Kidney (tissue), 14 donors: Measurements from ENCODE around the gene TMX2. TPM values are rescaled to one million over a fixed set of nuclear protein-coding genes. Genes with fewer than 3 reads are reported as not detected.
A peak's percentile ranks its signal among the peaks of the same experiment; 100 is the strongest.

Experiments used
- DNase-seq, 5 donors: peaks; one replicate each; pipeline ENCODE4 v3.0.0-alpha.2; 2013 to 2020
- FAIRE-seq: peaks from 2 replicates; lab custom pipeline; 2012; peaks lifted over from hg19 to GRCh38; lab: Jason Lieb, UNC
- H3K27ac ChIP-seq, 2 donors: one replicate each; pipeline ENCODE4 v1.7.0; 2013; ENCODE audit warnings: low read depth in 2 of 2, low read length in 2 of 2, inconsistent platforms in 1 of 2
- H3K27me3 ChIP-seq: one replicate; pipeline ENCODE4 v1.7.1; 2013; ENCODE audit warnings: low read length, inconsistent platforms; ENCODE audit not compliant: control insufficient read depth, insufficient read depth
- H3K36me3 ChIP-seq, 3 donors: one replicate each; pipeline versions ENCODE4 v1.7.0 to v1.7.1; 2013; ENCODE audit warnings: low read length in 3 of 3, control low read depth in 1 of 3, inconsistent platforms in 1 of 3; ENCODE audit not compliant: insufficient read depth in 3 of 3, control insufficient read depth in 2 of 3
- H3K4me1 ChIP-seq, 3 donors: one replicate each; pipeline versions ENCODE4 v1.7.0 to v1.7.1; 2013; ENCODE audit warnings: low read length in 3 of 3, inconsistent platforms in 1 of 3, low read depth in 1 of 3; ENCODE audit not compliant: control insufficient read depth in 2 of 3, insufficient read depth in 2 of 3
- H3K4me3 ChIP-seq, 3 donors: one replicate each; pipeline versions ENCODE4 v1.7.0 to v1.8.1; 2013; ENCODE audit warnings: low read length in 3 of 3, control low read depth in 1 of 3, inconsistent platforms in 1 of 3
- H3K9ac ChIP-seq, 3 donors: one replicate each; pipeline versions ENCODE4 v1.7.0 to v1.7.1; 2013; ENCODE audit warnings: low read length in 3 of 3, control low read depth in 1 of 3, inconsistent platforms in 1 of 3
- H3K9me3 ChIP-seq, 3 donors: one replicate each; pipeline versions ENCODE4 v1.7.0 to v1.7.1; 2013; ENCODE audit warnings: low read length in 3 of 3, control low read depth in 1 of 3, inconsistent platforms in 1 of 3; ENCODE audit not compliant: control insufficient read depth in 2 of 3, insufficient read depth in 1 of 3
- CTCF ChIP-seq: IDR thresholded peaks from 3 replicates; pipeline ENCODE4 v1.5.1; 2012; ENCODE audit warnings: mild to moderate bottlenecking, moderate library complexity, borderline replicate concordance; ENCODE audit not compliant: insufficient read depth; ENCODE audit errors: extremely low read depth
- intact Hi-C: fragments of 100-400 bp; cut with DNase I; formaldehyde crosslinking; loops from one replicate; pipeline ENCODE4 v1.11.1; 2022
- polyA plus RNA-seq: library from polyadenylated mRNA; stranded (reverse); fragments of 350-450 nt; fragmentation: Illumina TruSeq; extraction: RNeasy Lipid Tissue Mini Kit (QIAGEN cat#74804); gene quantifications from one replicate; pipeline ENCODE4 v1.2.3, GENCODE V29; 2014; ENCODE audit warnings: low read depth, low replicate concordance; ENCODE audit not compliant: insufficient read depth
- total RNA-seq: library from RNA; stranded (reverse); fragmentation: NEBNext Ultra II Directional; extraction: Animal tissue kit (Norgen Biotek cat#: 25700); gene quantifications from one replicate; pipeline ENCODE4 v1.2.1, GENCODE V29; 2021
- donor health status: control.
- donor health status: control.
- donor health status: control.
- donor health status: control.
- donor health status: control.
- donor health status: DM: yes; HTN: yes; CAD: no.
- donor health status: Normal renal cell carcinoma (clear cell type).

TMX2 gene
- total and polyA plus RNA-seq, 2 donors from 2014 or later = 86.1 to 133 TPM

GRCh38 chr11:57741132-57742086, 29.0 kb downstream of the TMX2 start, which contains the start of gene SELENOH:
Gene SELENOH, plus strand, starts transcription at chr11:57741491. Its CDS starts 105 bp downstream, at chr11:57741596.
- intact Hi-C loops = no loop called here
- Histone ChIP-seq H3K9ac (peak within 1 kb of the TSS; percentile 89 to 97 (median 91)), H3K4me3 (peak within 1 kb of the TSS; percentile 79 to 92 (median 90)), H3K36me3 (peaks cover 8 to 33% (median 19%) of the 10 kb centered on the region in 3 donors), H3K27ac (peak within 1 kb of the TSS; percentile 88 to 90), H3K27me3 (no peaks in the 10 kb centered on the region), H3K4me1 (peaks cover 2 to 13% (median 11%) of the 10 kb centered on the region in 3 donors), H3K9me3 (no peaks in the 10 kb centered on the region)
- FAIRE-seq (peak; percentile 27), DNase-seq (peak; percentile 99)
- no peak for TF ChIP-seq CTCF

- H3K9ac ChIP-seq = peak overlapping the region; percentile 89 to 97 (median 91)
- peaks cover 8 to 33% (median 19%) of the 10 kb centered on the region in 3 donors for H3K36me3 ChIP-seq
- peak overlapping the region; percentile 88 to 90 for H3K27ac ChIP-seq
- FAIRE-seq (no peak), DNase-seq (no peak)
- H3K27me3 ChIP-seq = no peaks in the 10 kb centered on the region
- no peak for TF ChIP-seq CTCF
- intact Hi-C loops = no loop called here
- peak overlapping the region; percentile 79 to 92 (median 90) for H3K4me3 ChIP-seq
- no peaks in the 10 kb centered on the region for H3K9me3 ChIP-seq
- peaks cover 2 to 14% (median 13%) of the 10 kb centered on the region in 3 donors for H3K4me1 ChIP-seq
These were observed 29.7 kb downstream of the TMX2 start for GRCh38 chr11:57742087-57742452.

- no peak for DNase-seq
- peaks cover 2 to 14% (median 13%) of the 10 kb centered on the region in 3 donors for H3K4me1 ChIP-seq
- H3K4me3 ChIP-seq = no peak overlapping the region
- intact Hi-C loops = no loop called here
- no peaks in the 10 kb centered on the region for H3K27me3 ChIP-seq
- H3K9ac ChIP-seq = no peak overlapping the region
- H3K36me3 ChIP-seq = peaks cover 4 to 20% (median 13%) of the 10 kb centered on the region in 3 donors
- no peak for FAIRE-seq
- TF ChIP-seq CTCF = no peak
- no peak overlapping the region for H3K27ac ChIP-seq
- no peaks in the 10 kb centered on the region for H3K9me3 ChIP-seq
These were observed 32.0 kb downstream of the TMX2 start for GRCh38 chr11:57744357-57744756.
